Spleen (tissue), 11 donors: Measurements from ENCODE around the gene PRKAG1. TPM values are rescaled to one million over a fixed set of nuclear protein-coding genes. Genes with fewer than 3 reads are reported as not detected.

Source experiments
- DNase-seq: peaks from one replicate; pipeline ENCODE4 v3.0.0-alpha.2; 2020
- H3K27ac ChIP-seq, 8 donors: fragments of 200-600 bp; sonication (generic) in 7 of 8; 1 replicate in 4 of 8; 2 replicates in 4 of 8; pipeline versions ENCODE4 v1.5.0 to v1.8.0; 2016 to 2021; ENCODE audit warnings: inconsistent platforms in 4 of 8, mild to moderate bottlenecking in 4 of 8, moderate library complexity in 1 of 8
- H3K27me3 ChIP-seq, 7 donors: fragments of 200-600 bp; sonication (generic) in 6 of 7; replicated peaks in 1 of 7; 1 replicate in 4 of 7; 2 replicates in 3 of 7; pipeline versions ENCODE4 v1.5.0 to v1.8.0; 2016 to 2021; ENCODE audit warnings: inconsistent platforms in 3 of 7, mild to moderate bottlenecking in 1 of 7
- H3K36me3 ChIP-seq, 6 donors: fragments of 200-600 bp; sonication (generic) in 5 of 6; 1 replicate in 4 of 6; 2 replicates in 2 of 6; pipeline versions ENCODE4 v1.5.0 to v1.8.0; 2016 to 2021; ENCODE audit warnings: inconsistent platforms in 2 of 6
- H3K4me1 ChIP-seq, 6 donors: fragments of 200-600 bp; sonication (generic) in 5 of 6; 1 replicate in 3 of 6; 2 replicates in 3 of 6; pipeline versions ENCODE4 v1.5.0 to v1.8.0; 2016 to 2021; ENCODE audit warnings: inconsistent platforms in 3 of 6
- H3K4me3 ChIP-seq, 8 donors: fragments of 200-600 bp; sonication (generic) in 7 of 8; 1 replicate in 4 of 8; 2 replicates in 4 of 8; pipeline versions ENCODE4 v1.5.0 to v1.8.0; 2016 to 2021; ENCODE audit warnings: inconsistent platforms in 4 of 8, mild to moderate bottlenecking in 4 of 8, moderate library complexity in 2 of 8
- H3K9me3 ChIP-seq, 8 donors: fragments of 200-600 bp; sonication (generic) in 7 of 8; 1 replicate in 4 of 8; 2 replicates in 4 of 8; pipeline versions ENCODE4 v1.5.0 to v1.8.0; 2016 to 2021; ENCODE audit warnings: inconsistent platforms in 4 of 8
- CTCF ChIP-seq, 11 experiments: fragments of 200-600 bp in 7 of 11; fragments of 450-650 bp in 4 of 11; sonication (generic) in 4 of 11; IDR thresholded peaks in 8 of 11; conservative IDR thresholded peaks in 3 of 11; 1 replicate in 7 of 11; 2 replicates in 4 of 11; pipeline versions ENCODE4 v1.4.0 to v1.8.0; 2016 to 2021; ENCODE audit warnings: antibody characterized with exemption in 11 of 11, inconsistent platforms in 4 of 11, mild to moderate bottlenecking in 1 of 11
- POLR2A ChIP-seq, 3 donors: fragments of 450-650 bp; IDR thresholded peaks; one replicate each; pipeline ENCODE4 v1.5.1; 2017; ENCODE audit warnings: antibody characterized with exemption in 3 of 3, mild to moderate bottlenecking in 1 of 3
- POLR2AphosphoS5 ChIP-seq, 3 donors: sonication (generic); formaldehyde crosslinking; IDR thresholded peaks; one replicate each; pipeline ENCODE4 v1.5.1; 2017; ENCODE audit warnings: antibody characterized with exemption in 3 of 3
- WGBS, 5 donors: extraction: QIAGEN DNeasy Blood & Tissue Kit in 3 of 5; methylation state at CpG; one replicate each; pipeline versions ENCODE4 v1.1.5 to v1.1.7; 2013 to 2018; 5-methylcytosine and 5-hydroxymethylcytosine counted together
- intact Hi-C: fragments of 100-400 bp; cut with DNase I; formaldehyde crosslinking; loops from one replicate; pipeline ENCODE4 v1.15.0; 2023; ENCODE audit warnings: low total_unique reads
- polyA plus RNA-seq, 3 donors: library from polyadenylated mRNA; stranded (reverse); fragments of 200-250 nt; gene quantifications; one replicate each; pipeline ENCODE4 v1.2.1, GENCODE V29; 2013
- total RNA-seq, 7 donors: library from RNA; depleted of rRNA in 3 of 7; stranded (reverse); fragments of >200 nt in 3 of 7; fragmentation: NEBNext Ultra II Directional in 4 of 7; extraction: Animal tissue kit (Norgen Biotek cat#: 25700) in 4 of 7; gene quantifications; one replicate each; pipeline versions ENCODE4 v1.1.0 to v1.2.1, GENCODE V29; 2016 to 2021
- donor health status: healthy with polysubstance abuse.
- donor health status: DM: no; HTN: no; CAD: no; lungs with moderate emphysema.
- donor health status: DM: no; HTN: no; CAD: no.
- donor health status: Bipolar disorder and iron deficiency.
- donor health status: healthy.
- donor health status: DM: no; HTN: no; CAD: no.
- donor health status: DM: yes; HTN: yes; CAD: no.

The PRKAG1 gene
- total and polyA plus RNA-seq, 10 donors, result 34.1 to 47.2 (median 43.1) TPM

DNA sequence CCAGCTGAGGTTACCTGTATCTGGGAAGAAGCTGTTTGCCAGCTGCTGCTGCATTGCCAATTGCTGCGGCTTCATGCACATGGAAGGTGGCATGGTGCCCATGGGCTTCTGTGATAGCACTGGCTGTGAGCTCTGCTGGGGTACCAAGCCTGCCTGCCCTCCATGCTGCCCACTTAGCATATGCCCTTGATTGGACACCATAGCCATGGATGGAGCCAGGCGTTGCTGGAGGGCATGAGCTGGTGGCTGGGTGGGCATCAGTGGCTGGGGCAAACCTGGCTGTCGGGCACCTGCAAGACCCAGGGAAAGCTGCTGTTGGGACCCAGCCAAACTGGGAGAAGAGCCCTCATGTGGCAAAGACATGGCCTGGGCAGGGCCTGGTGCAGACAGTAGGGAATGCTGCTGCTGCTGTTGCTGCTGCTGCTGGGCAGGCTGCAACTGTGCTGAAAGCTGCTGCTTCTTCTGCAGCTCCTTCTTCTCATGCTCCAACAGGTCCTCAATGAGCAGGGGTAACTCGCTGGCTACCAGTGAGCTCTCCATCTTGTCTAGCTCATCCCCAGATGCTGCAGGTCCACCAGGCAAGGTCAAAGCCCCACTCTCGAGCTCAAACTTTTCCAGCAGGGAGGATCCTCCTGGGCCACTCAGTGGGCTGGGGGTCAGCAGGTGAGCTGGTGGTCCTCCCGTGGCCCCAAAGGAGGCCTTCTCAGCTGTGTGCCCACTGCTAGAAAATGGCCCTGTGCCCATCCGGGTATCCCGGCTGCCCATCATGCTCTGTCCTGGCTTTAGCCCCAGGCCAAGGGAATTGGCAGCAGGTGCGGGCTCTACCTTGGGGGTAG is 18.8 kb upstream of the PRKAG1 start:
- peaks cover 8 to 100% (median 92%) of the 10 kb centered on the region in 6 donors for H3K36me3 ChIP-seq
- no peaks in the 10 kb centered on the region for H3K27me3 ChIP-seq
- H3K4me3 ChIP-seq, result no peak overlapping the region
- intact Hi-C loops, result no loop called here
- peak; percentile 71 for DNase-seq
- peak in 2 of 3 donors; percentile 27 to 44 for TF ChIP-seq POLR2AphosphoS5 (IDR thresholded peaks at IDR 0.05)
- no peak for TF ChIP-seq CTCF (IDR thresholded peaks at IDR 0.05 in 8 of 11, conservative IDR thresholded peaks at IDR 0.05 in 3 of 11)
- H3K9me3 ChIP-seq, result no peaks in the 10 kb centered on the region
- H3K4me1 ChIP-seq, result no peaks in the 10 kb centered on the region
- H3K27ac ChIP-seq, result no peak overlapping the region
- 93 to 98% (median 95%) methylated on average over 5 to 9 of the region's 9 CpGs for WGBS, 5 donors

GRCh38 chr12:49036029-49036428 is 17.5 kb upstream of the PRKAG1 start:
- H3K4me1 ChIP-seq, result no peaks in the 10 kb centered on the region
- no peaks in the 10 kb centered on the region for H3K9me3 ChIP-seq
- H3K36me3 ChIP-seq, result peaks cover 2 to 100% (median 91%) of the 10 kb centered on the region in 6 donors
- TF ChIP-seq POLR2AphosphoS5 (IDR thresholded peaks at IDR 0.05) (no peak), POLR2A (IDR thresholded peaks at IDR 0.05) (no peak)
- H3K4me3 ChIP-seq, result no peak overlapping the region
- H3K27ac ChIP-seq, result no peak overlapping the region
- no peak for DNase-seq
- intact Hi-C loops, result no loop called here
- no peaks in the 10 kb centered on the region for H3K27me3 ChIP-seq
- 72 to 96% (median 87%) methylated on average over 4 of the region's 4 CpGs for WGBS, 5 donors

- Histone ChIP-seq H3K27ac (no peak overlapping the region), H3K27me3 (no peaks in the 10 kb centered on the region), H3K36me3 (peaks cover 2 to 100% (median 80%) of the 10 kb centered on the region in 6 donors), H3K4me1 (peaks cover 0 to 4% (median 0%) of the 10 kb centered on the region in 6 donors), H3K4me3 (no peak overlapping the region), H3K9me3 (no peaks in the 10 kb centered on the region)
- DNase-seq, result no peak
- no peak for TF ChIP-seq POLR2A (IDR thresholded peaks at IDR 0.05)
- no peak for TF ChIP-seq POLR2AphosphoS5 (IDR thresholded peaks at IDR 0.05)
- no peak for TF ChIP-seq CTCF (IDR thresholded peaks at IDR 0.05 in 8 of 11, conservative IDR thresholded peaks at IDR 0.05 in 3 of 11)
- WGBS, 5 donors, result 85 to 93% (median 89%) methylated on average over 4 of the region's 4 CpGs
- intact Hi-C loops, result no loop called here
These were observed 15.7 kb upstream of the PRKAG1 start for GRCh38 chr12:49034286-49034622.

DNA sequence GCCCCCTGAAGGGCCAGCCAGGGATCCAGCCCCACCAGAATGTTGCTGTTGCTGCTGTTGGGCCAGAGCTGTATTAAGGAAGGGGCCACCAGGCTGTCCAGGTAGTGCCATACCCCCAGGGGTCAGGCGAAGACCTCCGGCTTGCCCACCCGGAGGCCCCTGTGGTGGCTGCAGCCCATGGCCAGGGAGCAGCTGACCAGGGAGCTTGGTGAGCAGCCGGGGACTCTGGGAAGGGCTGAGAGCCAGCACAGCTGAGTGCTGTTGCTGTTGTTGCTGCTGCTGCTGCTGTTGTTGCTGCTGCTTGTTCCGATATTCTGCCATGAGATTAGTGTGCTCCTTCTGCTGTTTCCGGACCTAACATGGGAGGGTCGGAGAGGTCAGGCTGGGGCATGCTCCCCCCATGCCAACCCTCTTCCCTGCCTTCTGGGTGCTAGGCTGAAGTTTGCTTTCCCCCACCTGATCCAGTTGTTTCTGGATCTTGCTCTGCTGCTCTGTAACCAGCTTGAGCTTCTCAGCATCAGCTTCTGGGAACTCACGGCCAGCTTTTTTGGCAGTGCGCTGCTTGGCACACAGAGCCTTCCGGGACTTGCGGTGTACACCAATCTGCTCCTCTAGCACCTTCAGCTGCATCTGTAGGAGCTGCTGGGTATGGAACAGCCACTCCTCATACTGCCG is 15.2 kb upstream of the PRKAG1 start:
- Histone ChIP-seq H3K4me3 (no peak overlapping the region), H3K27ac (no peak overlapping the region), H3K27me3 (no peaks in the 10 kb centered on the region), H3K9me3 (no peaks in the 10 kb centered on the region), H3K36me3 (peaks cover 2 to 100% (median 80%) of the 10 kb centered on the region in 6 donors), H3K4me1 (peaks cover 0 to 9% (median 0%) of the 10 kb centered on the region in 6 donors)
- TF ChIP-seq POLR2AphosphoS5 (IDR thresholded peaks at IDR 0.05) (peak in 1 of 3 donors; percentile 1), POLR2A (IDR thresholded peaks at IDR 0.05) (no peak)
- intact Hi-C loops, result no loop called here
- DNase-seq, result no peak
- WGBS, 5 donors, result 89 to 95% (median 91%) methylated on average over 8 to 12 of the region's 12 CpGs
